Stomach (tissue), 4 donors: Measurements from ENCODE around the gene ZBP1.

Source experiments
- CTCF ChIP-seq, 7 experiments: fragments of 450-650 bp in 4 of 7; fragments of 200-600 bp in 3 of 7; sonication (generic) in 3 of 7; IDR thresholded peaks; one replicate each; pipeline ENCODE4 v1.5.1; 2016 to 2019; ENCODE audit warnings: antibody characterized with exemption in 7 of 7, control low read depth in 2 of 7, mild to moderate bottlenecking in 1 of 7
- POLR2A ChIP-seq, 4 donors: fragments of 450-650 bp; IDR thresholded peaks; one replicate each; pipeline ENCODE4 v1.6.1; 2016; ENCODE audit warnings: antibody characterized with exemption in 4 of 4, control low read depth in 2 of 4, mild to moderate bottlenecking in 1 of 4, moderate library complexity in 1 of 4

DNA sequence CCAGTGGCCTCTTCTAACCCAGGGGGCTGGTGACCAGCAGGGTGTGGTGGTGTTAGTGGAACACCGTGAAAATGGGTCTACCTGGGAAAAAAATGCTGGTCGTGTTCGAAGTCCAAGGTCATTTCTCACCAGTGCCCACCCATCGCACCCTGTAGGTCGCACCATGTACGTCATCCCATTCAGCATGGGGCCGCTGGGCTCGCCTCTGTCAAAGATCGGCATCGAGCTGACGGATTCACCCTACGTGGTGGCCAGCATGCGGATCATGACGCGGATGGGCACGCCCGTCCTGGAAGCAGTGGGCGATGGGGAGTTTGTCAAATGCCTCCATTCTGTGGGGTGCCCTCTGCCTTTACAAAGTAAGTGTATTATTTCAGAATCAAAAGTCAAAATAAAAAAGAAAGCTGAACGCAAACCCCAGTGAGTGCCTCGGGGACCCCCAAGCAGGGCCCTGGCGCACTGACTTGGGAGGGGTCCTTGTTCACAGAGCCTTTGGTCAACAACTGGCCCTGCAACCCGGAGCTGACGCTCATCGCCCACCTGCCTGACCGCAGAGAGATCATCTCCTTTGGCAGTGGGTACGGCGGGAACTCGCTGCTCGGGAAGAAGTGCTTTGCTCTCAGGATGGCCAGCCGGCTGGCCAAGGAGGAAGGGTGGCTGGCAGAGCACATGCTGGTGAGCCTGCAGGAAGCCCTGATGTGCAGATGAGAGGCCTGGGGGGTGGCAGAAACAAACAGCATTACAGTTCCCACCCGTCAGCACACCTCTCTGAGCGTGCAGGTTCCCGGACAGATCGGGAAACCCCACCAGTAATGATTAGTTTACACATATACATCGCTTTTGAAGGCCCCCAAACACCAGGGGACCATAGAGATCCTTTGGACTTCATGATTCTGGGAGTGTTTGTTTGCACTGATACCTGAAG lies 57.4 kb downstream of the ZBP1 start:
- no peak for TF ChIP-seq CTCF (IDR thresholded peaks at IDR 0.05)
- TF ChIP-seq POLR2A (IDR thresholded peaks at IDR 0.05): no peak
